ENCODE results near the gene MICAL3.

GRCh38 chr22:17978027-17978426 is 46.3 kb downstream of the MICAL3 start:
- TF ChIP-seq SNAI2 (CRISPR knock-in tag; IDR thresholded peaks at IDR 0.05) (no peak), ZNF565 (CRISPR knock-in tag; conservative IDR thresholded peaks at IDR 0.05; ENCODE audit: low read depth) (no peak), RARB (CRISPR knock-in tag; IDR thresholded peaks at IDR 0.05) (no peak), CSRNP3 (CRISPR knock-in tag; IDR thresholded peaks at IDR 0.05) (no peak), ZC3H10 (CRISPR knock-in tag; IDR thresholded peaks at IDR 0.05) (no peak), CSDC2 (CRISPR knock-in tag; IDR thresholded peaks at IDR 0.05) (no peak), TOX (CRISPR knock-in tag; IDR thresholded peaks at IDR 0.05; ENCODE audit: borderline replicate concordance) (no peak), PATZ1 (CRISPR knock-in tag; IDR thresholded peaks at IDR 0.05; ENCODE audit: borderline replicate concordance) (no peak), ISL1 (CRISPR knock-in tag; IDR thresholded peaks at IDR 0.05) (no peak), CREB5 (CRISPR knock-in tag; IDR thresholded peaks at IDR 0.05; ENCODE audit: low read depth) (no peak), ZNF70 (CRISPR knock-in tag; IDR thresholded peaks at IDR 0.05) (no peak), ZFP30 (CRISPR knock-in tag; IDR thresholded peaks at IDR 0.05) (no peak), TSHZ2 (CRISPR knock-in tag; IDR thresholded peaks at IDR 0.05) (no peak)
